ENCODE measurements around the gene SNX9.
"Not testable (repeated sequence)": the region's sequence is repeated elsewhere in the genome, so short reads cannot be mapped to it uniquely, and the experiment has no call there.

SNX9 gene

DNA sequence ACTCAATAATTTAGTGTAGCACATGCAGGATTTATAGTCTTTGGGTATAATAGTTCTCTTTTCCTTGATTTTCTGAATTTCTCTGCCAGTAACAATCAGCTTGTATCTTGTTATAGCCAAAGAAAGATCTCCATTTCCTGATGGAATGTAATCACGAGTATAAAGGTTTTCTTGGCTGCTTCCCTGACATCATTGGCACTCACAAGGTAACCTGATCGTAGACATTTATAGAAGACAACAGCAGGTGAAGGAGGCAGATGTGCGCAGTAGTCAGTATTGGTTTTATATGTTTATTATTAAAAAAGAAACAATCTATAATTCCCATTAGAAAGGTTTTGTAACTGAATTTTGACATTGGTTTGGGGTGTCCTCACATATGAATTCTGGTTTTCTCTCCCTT is 114.3 kb downstream of the SNX9 start:
- H3K4me1 Mint-ChIP-seq: peaks cover 3% of the 10 kb centered on the region
- peaks cover 38% of the 10 kb centered on the region for H3K36me3 Mint-ChIP-seq (ENCODE audit: low read depth)
- TF ChIP-seq, protein P1, sequence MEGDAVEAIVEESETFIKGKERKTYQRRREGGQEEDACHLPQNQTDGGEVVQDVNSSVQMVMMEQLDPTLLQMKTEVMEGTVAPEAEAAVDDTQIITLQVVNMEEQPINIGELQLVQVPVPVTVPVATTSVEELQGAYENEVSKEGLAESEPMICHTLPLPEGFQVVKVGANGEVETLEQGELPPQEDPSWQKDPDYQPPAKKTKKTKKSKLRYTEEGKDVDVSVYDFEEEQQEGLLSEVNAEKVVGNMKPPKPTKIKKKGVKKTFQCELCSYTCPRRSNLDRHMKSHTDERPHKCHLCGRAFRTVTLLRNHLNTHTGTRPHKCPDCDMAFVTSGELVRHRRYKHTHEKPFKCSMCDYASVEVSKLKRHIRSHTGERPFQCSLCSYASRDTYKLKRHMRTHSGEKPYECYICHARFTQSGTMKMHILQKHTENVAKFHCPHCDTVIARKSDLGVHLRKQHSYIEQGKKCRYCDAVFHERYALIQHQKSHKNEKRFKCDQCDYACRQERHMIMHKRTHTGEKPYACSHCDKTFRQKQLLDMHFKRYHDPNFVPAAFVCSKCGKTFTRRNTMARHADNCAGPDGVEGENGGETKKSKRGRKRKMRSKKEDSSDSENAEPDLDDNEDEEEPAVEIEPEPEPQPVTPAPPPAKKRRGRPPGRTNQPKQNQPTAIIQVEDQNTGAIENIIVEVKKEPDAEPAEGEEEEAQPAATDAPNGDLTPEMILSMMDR (IDR thresholded peaks at IDR 0.05): no peak
- no peak overlapping the region for H3K27ac Mint-ChIP-seq
- H3K4me3 Mint-ChIP-seq: no peak overlapping the region
- DNase-seq: no peak
- H3K27me3 Mint-ChIP-seq (ENCODE audit: low read depth, poor library complexity): no peaks in the 10 kb centered on the region
- H3K9me3 Mint-ChIP-seq: no peaks in the 10 kb centered on the region

DNA sequence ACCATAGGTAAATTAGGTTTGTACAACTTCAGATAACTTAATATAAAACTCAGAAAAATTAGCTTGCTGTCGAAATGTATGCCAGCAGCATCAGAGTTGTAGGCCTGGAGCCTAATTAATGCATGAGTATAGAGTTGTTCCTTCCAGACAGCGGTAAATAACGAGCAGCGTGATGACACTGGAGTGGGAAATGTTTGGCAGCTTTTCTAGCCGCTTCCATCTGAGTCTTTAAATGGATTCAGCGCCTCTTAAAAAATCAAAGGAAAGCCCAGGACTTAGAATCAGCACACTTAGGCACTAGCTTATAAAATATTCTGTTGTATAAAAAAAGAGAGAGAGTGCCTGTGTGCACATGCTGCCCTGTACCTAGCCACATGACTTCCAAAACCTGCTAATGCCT is 114.9 kb downstream of the SNX9 start:
- Mint-ChIP-seq H3K9me3 (no peaks in the 10 kb centered on the region), H3K4me1 (peaks cover 6% of the 10 kb centered on the region), H3K27me3 (ENCODE audit: low read depth, poor library complexity) (no peaks in the 10 kb centered on the region), H3K4me3 (no peak overlapping the region), H3K27ac (no peak overlapping the region), H3K36me3 (ENCODE audit: low read depth) (peaks cover 37% of the 10 kb centered on the region)
- TF ChIP-seq, protein P1 (IDR thresholded peaks at IDR 0.05): no peak
- no peak for DNase-seq

DNA sequence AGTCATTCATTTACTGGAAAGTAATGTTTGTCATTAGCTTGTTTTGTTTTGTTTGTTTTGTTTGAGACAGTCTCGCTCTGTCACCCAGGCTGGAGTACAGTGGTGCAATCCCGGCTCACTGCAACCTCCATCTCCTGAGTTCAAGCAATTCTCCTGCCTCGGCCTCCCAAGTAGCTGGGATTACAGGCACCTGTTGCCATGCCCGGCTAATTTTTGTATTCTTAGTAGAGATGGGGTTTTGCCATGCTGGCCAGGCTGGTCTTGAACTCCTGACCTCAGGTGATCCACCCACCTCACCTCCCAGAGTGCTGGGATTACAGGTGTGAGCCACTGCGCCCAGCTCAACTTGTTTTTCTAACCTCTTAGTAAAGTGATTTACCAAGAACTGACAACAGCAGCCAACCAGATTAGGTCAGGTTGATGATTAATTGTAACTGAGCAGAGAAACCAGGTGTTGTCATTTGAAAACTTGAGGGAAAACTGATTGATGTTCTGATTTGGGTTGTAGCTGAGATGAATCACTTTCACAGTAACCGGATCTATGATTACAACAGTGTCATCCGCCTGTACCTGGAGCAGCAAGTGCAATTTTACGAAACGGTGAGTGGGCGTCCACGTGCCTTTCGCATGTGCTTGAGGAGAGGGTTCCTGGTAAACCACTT is 117.5 kb downstream of the SNX9 start:
- not testable (repeated sequence) for H3K9me3 Mint-ChIP-seq; DNase-seq; H3K4me1 Mint-ChIP-seq; H3K27ac Mint-ChIP-seq; H3K4me3 Mint-ChIP-seq; H3K27me3 Mint-ChIP-seq (ENCODE audit: low read depth, poor library complexity)
- peaks cover 43% of the 10 kb centered on the region for H3K36me3 Mint-ChIP-seq (ENCODE audit: low read depth)

DNA sequence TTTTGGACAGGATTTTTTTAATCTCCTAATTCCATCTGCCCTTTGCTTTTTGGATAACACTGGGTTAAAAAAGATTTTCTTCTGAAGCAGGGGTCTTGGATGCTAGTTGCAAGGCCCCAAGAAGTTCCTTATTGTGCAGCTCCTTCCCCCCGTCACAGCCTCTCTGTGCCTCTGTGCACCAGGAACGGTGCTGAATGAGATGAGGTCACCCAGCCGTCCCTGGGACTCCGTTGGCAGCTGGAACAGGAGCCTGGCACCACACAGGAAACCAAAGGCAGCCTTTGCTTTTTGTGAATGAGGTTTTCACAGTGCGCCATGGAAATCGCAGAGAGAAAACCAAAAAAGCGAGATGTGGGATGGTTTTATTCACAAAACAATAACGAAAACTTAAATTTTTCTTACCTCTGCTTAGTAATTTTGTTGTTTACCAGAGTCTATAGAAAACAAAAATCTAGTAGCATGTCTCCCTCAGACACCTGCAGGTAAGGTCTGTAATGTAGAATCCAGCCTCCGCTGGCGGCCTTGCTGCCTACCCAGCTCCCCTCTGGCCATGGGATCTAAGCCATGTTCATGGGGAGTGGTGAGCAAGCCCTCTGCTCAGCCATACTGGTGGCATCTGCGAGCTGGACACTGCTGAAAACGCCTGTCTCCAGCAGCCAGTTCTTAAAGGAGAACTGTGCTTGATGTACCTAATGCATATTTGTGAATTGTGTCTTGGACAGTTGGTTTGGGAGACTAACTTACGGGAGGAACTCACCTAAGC is 118.2 kb downstream of the SNX9 start:
- no peaks in the 10 kb centered on the region for H3K9me3 Mint-ChIP-seq
- no peak for DNase-seq
- no peak overlapping the region for H3K4me3 Mint-ChIP-seq
- no peak overlapping the region for H3K27ac Mint-ChIP-seq
- H3K36me3 Mint-ChIP-seq (ENCODE audit: low read depth): peaks cover 48% of the 10 kb centered on the region
- peaks cover 6% of the 10 kb centered on the region for H3K4me1 Mint-ChIP-seq
- H3K27me3 Mint-ChIP-seq (ENCODE audit: low read depth, poor library complexity): peaks cover 5% of the 10 kb centered on the region
- TF ChIP-seq, protein P1 (IDR thresholded peaks at IDR 0.05): no peak

DNA sequence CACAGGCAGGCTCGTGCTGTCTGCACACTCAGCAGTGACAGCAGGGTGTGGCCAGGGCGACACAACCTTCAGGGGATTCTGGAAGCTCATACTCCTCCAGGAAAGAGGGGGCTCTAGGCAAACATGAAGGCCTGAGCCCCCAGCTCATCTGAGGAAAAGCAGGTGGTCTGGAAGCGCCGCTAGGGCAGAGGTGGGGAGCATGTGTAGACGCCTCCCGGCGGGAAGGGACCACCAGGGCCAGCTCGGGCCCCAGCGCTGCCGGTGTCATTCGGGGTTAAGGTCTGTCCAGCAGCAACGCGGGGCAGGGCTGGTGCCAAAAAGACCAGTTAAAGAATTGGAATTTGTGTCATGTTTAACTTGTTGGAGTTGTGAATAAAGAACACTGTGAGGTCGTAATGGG is 119.3 kb downstream of the SNX9 start:
- H3K4me3 Mint-ChIP-seq: no peak overlapping the region
- peaks cover 5% of the 10 kb centered on the region for H3K27me3 Mint-ChIP-seq (ENCODE audit: low read depth, poor library complexity)
- no peaks in the 10 kb centered on the region for H3K9me3 Mint-ChIP-seq
- peaks cover 52% of the 10 kb centered on the region for H3K36me3 Mint-ChIP-seq (ENCODE audit: low read depth)
- peak overlapping the region; percentile 56 for H3K27ac Mint-ChIP-seq
- no peak for DNase-seq
- peaks cover 6% of the 10 kb centered on the region for H3K4me1 Mint-ChIP-seq
- TF ChIP-seq, protein P1 (IDR thresholded peaks at IDR 0.05): no peak

DNA sequence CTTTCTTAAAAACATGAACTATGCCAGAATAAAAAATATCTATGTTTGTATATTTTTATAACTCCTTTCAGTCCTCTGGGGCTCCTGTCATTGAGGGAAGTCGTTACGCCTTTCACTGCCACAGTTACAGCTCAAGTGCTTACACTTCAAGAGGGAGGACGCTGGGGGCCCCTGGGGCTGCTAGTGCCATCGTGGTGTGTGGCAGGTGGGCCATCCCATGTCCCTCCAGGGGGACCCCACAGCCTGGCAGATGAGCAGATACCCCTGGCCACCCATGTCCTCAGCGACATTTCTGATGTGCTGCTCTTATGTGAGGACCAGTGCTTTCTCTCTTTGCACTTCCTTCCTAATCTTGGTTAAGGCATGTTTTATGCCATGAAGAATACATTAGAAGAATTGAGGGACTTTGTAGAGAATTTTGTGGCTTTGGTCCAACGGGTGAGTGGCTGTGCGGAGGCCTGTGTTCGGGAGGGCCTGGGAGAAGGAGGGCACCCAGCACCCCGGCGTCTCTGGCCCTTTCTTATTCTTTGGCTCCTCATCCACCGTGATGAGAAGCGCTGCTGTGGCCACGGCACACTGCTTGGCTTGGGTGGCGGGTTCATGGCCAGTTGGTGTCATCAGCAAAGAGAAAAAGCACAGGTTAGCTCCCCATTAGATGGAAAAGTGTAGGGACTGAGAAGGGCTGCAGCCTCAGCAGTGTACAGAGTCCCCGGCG is 120.4 kb downstream of the SNX9 start:
- no peak overlapping the region for H3K4me3 Mint-ChIP-seq
- peaks cover 55% of the 10 kb centered on the region for H3K36me3 Mint-ChIP-seq (ENCODE audit: low read depth)
- TF ChIP-seq, protein P1 (IDR thresholded peaks at IDR 0.05): no peak
- DNase-seq: no peak
- H3K4me1 Mint-ChIP-seq: peaks cover 6% of the 10 kb centered on the region
- no peak overlapping the region for H3K27ac Mint-ChIP-seq
- H3K9me3 Mint-ChIP-seq: no peaks in the 10 kb centered on the region
- peaks cover 5% of the 10 kb centered on the region for H3K27me3 Mint-ChIP-seq (ENCODE audit: low read depth, poor library complexity)
